ENCODE results near the gene APEX2.

GRCh38 chrX:55004231-55004630 is 4.1 kb downstream of the APEX2 start:
- TF ChIP-seq CTCF (IDR thresholded peaks at IDR 0.05) (no peak), POLR2A (IDR thresholded peaks at IDR 0.05) (no peak)
